Neural progenitor cell (in vitro differentiated cells): ENCODE measurements around the gene STN1.

Experiments used
- CTCF ChIP-seq: fragments of 200-600 bp; sonication (generic); IDR thresholded peaks from 2 replicates; pipeline ENCODE4 v1.5.1; 2017; ENCODE audit warnings: antibody characterized with exemption, mild to moderate bottlenecking
- EZH2 ChIP-seq: fragments of 200-600 bp; sonication (generic); IDR thresholded peaks from 2 replicates; pipeline ENCODE4 v1.6.1; 2017; ENCODE audit warnings: antibody characterized with exemption, mild to moderate bottlenecking, moderate library complexity
- EZH2phosphoT487 ChIP-seq: fragments of 200-600 bp; sonication (generic); IDR thresholded peaks from 2 replicates; pipeline ENCODE4 v1.6.1; 2017; ENCODE audit warnings: antibody characterized with exemption

- TF ChIP-seq CTCF (no peak), EZH2phosphoT487 (no peak), EZH2 (no peak)
These were observed 16.3 kb upstream of the STN1 start for GRCh38 chr10:103934308-103934707.
